HUES48 (cell line): ENCODE data around the gene FAM120C.
A peak's percentile ranks its signal among the peaks of the same experiment; 100 is the strongest.

Source experiments
- H3K27ac ChIP-seq: one replicate; pipeline ENCODE4 v1.7.0; 2013; ENCODE audit warnings: low read depth, low read length, inconsistent platforms
- H3K27me3 ChIP-seq: 2 replicates; pipeline ENCODE4 v1.6.1; 2013; ENCODE audit warnings: mild to moderate bottlenecking, low read length; ENCODE audit not compliant: control insufficient read depth, insufficient read depth
- H3K36me3 ChIP-seq: 2 replicates; pipeline ENCODE4 v1.6.1; 2013; ENCODE audit warnings: low read length; ENCODE audit not compliant: control insufficient read depth, insufficient read depth
- H3K4me1 ChIP-seq: 2 replicates; pipeline ENCODE4 v1.6.1; 2013; ENCODE audit warnings: mild to moderate bottlenecking, low read length; ENCODE audit not compliant: control insufficient read depth, insufficient read depth
- H3K4me3 ChIP-seq: 2 replicates; pipeline ENCODE4 v1.5.1; 2013; ENCODE audit warnings: mild to moderate bottlenecking, low read depth, low read length
- H3K9ac ChIP-seq: 2 replicates; pipeline ENCODE4 v1.6.1; 2013; ENCODE audit warnings: mild to moderate bottlenecking, low read depth, low read length, moderate library complexity
- H3K9me3 ChIP-seq: 2 replicates; pipeline ENCODE4 v1.6.1; 2013; ENCODE audit warnings: low read length; ENCODE audit not compliant: control insufficient read depth, insufficient read depth

The FAM120C gene, protein sequence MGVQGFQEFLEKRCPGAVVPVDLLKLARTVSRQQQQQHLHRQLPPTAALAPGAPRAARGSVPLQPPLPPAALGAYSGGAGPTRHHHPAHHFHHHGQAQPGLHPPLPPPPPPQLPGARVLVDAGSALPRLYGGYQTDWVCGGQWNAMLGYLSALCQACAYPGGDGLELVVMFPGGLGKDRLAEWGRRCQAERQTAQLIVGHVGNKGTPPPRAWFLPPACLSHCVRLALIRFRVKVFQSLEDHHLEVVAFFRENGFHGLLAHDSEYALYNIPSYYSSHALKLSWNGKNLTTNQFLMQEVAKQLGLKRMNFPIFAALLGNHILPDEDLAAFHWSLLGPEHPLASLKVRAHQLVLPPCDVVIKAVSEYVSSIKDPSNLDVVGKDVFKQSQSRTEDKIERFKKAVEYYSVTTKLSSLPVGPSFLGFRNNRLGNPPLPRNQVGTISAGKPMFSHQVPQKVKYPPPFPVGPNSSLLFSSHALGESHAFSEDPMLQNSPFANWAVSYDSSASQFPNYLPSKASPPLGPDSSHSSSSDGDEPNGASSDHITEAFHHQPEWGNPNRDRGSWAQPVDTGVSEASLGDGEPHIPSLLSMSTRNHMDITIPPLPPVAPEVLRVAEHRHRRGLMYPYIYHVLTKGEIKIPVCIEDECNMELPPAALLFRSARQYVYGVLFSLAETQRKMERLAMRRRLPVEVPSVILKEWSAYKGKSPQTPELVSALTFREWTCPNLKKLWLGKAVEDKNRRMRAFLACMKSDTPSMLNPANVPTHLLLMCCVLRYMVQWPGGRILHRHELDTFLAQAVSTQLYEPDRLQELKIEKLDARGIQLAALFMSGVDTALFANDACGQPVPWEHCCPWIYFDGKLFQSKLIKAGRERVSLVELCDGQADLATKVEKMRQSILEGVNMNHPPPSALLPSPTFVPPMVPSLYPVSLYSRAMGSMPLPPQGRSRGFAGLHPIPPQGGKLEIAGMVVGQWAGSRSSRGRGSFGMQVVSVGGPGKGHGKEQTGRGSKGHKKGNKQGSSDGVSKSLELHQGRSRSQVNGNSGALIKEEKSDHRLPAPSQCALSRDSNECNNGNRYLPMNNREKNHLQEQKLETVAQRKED

DNA sequence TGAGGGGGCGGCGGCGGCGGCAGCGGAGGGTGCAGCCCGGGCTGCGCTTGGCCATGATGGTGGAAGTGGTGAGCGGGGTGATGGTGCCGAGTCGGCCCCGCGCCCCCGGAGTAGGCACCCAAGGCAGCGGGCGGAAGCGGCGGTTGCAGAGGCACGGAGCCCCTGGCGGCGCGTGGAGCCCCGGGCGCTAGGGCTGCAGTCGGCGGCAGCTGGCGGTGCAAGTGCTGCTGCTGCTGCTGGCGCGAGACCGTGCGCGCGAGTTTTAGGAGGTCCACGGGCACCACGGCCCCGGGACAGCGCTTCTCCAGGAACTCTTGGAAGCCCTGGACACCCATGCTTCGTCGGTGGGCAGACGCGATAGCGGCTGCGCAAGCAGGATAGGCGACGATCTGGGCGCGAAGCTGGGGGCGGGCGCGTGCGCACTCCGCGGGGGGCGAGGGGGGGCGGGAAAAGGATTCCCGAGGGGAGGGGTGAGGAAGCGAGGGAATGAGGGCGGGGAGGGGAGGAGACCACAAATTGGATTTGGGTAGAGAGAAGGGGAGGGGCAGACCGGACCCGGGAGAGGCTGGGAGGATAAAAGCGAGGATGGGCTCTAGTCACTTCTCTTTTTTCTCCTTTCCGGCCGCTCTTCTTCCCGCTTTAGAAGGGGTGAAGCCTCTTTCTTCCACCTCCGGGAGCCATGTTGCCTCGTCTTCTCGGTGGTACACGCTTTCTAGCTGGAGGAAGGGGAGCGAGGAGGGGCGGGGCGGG lies at the start of gene FAM120C:
Gene FAM120C (minus strand): TSS at position 391 of the 750 bp plus-strand sequence. CDS start 56 bp downstream, at position 335.
- H3K9ac ChIP-seq = peak within 1 kb of the TSS; percentile 91
- H3K27me3 ChIP-seq = no peaks in the 10 kb centered on the region
- peaks cover 22% of the 10 kb centered on the region for H3K9me3 ChIP-seq
- peak within 1 kb of the TSS; percentile 93 for H3K27ac ChIP-seq
- H3K36me3 ChIP-seq = no peaks in the 10 kb centered on the region
- H3K4me3 ChIP-seq = peak within 1 kb of the TSS; percentile 77
- H3K4me1 ChIP-seq = 0 out of 2 replicates have a peak, but pooled peaks cover 2% of the 10 kb centered on the region

DNA sequence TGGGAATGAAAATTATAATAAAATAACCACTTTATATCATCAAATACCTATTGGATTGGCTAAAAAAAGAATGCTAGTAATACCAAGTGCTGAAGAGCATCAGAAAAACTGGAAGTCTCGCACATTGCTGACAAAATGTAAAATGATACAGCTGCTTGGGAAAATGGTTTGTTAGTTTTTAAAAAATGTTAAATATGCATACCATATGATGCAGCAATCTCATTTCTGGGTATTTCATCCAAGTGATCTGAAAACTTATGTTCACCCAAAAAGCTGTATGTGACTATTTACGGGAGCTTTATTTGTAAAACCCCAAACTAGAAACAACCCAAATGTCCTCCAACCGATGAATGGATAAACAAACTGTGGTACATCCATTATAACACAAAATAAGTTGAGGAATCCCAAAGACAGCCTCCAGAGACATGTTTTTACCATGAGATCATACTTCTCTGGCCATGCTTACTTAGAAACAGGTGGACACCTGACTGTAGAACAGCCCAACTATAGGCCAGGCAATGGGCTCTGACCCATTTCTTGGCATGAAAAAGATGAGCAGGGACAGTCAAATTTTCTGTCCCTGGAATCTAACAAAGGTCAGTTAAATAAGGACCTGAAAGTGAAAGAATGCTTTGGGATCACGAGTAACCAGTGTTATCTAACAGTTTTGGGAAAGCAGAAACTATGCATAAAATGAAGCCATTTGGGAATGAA lies 47.5 kb upstream of the FAM120C start:
- H3K36me3 ChIP-seq = peaks cover 8% of the 10 kb centered on the region; the same call in 1 of the 2 replicates
- H3K9ac ChIP-seq = no peak overlapping the region
- H3K4me3 ChIP-seq = no peak overlapping the region
- H3K27ac ChIP-seq = no peak overlapping the region
- peaks cover 39% of the 10 kb centered on the region for H3K9me3 ChIP-seq
- H3K4me1 ChIP-seq = no peaks in the 10 kb centered on the region
- no peaks in the 10 kb centered on the region for H3K27me3 ChIP-seq

DNA sequence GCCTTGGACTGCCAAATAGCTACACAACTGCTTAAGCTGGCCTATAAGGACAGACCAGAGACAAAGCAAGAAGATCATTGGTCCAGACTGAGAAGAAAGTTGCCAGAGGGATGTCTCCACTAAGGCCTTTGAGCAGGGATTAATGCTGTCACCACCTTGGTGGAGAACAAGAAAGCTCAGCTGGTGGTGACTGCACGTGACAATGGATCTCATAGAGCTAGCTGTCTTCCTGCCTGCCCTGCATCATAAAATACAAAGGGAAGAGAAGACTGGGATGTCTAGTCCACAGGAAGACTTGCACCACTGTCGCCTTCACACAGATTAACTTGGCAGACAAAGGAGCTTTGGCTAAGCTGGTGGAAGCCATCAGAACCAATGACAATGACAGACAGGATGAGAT lies 40.5 kb upstream of the FAM120C start:
- H3K9me3 ChIP-seq = peaks cover 24% of the 10 kb centered on the region
- no peak overlapping the region for H3K27ac ChIP-seq
- no peak overlapping the region for H3K4me3 ChIP-seq
- H3K36me3 ChIP-seq = peaks cover 3% of the 10 kb centered on the region; the same call in 1 of the 2 replicates
- no peaks in the 10 kb centered on the region for H3K4me1 ChIP-seq
- H3K27me3 ChIP-seq = no peaks in the 10 kb centered on the region
- H3K9ac ChIP-seq = no peak overlapping the region

DNA sequence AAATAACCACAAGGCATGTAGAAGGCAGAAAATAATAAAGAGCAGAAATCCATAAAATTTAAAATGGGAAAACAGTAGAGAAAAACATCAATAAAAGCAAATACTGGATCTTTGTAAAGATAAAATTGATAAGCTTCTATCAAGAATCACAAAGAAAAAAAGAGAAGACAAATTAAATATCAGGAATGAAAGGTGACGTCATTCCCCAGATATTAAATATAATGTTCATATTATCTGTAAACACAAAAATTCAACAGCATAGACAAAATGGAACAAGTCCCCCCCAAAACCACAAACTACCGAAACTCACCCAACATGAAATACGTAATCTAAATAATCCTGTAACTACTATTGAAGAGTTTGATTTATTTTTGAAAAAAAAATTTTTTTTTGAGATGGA lies 30.5 kb upstream of the FAM120C start:
- H3K9me3 ChIP-seq = peaks cover 36% of the 10 kb centered on the region

DNA sequence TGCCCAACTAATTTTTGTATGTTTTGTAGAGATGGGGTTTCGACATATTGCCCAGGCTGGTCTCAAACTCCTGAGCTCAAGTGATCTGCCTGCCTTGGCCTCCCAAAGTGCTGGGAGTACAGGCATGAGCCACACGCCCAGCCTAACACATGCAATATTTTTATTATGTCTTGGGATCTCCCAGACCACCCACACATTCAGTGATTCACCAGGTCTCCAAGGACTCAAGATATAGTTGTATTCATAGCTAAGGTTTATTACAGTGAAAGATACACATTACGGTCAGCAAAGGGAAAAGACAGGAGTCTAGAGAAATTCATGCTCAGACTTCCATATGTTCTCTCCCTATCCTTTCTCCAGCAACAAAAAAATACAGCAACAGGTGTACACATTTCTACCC lies 25.5 kb upstream of the FAM120C start:
- Histone ChIP-seq H3K4me1 (no peaks in the 10 kb centered on the region), H3K4me3 (no peak overlapping the region), H3K36me3 (no peaks in the 10 kb centered on the region), H3K27me3 (no peaks in the 10 kb centered on the region), H3K9ac (no peak overlapping the region), H3K9me3 (peaks cover 38% of the 10 kb centered on the region), H3K27ac (no peak overlapping the region)

More for the DNA sequence above, 30.5 kb upstream of the FAM120C start:
- Histone ChIP-seq H3K4me3 (no peak overlapping the region), H3K27ac (no peak overlapping the region), H3K4me1 (no peaks in the 10 kb centered on the region), H3K9ac (no peak overlapping the region), H3K27me3 (no peaks in the 10 kb centered on the region), H3K36me3 (no peaks in the 10 kb centered on the region)

DNA sequence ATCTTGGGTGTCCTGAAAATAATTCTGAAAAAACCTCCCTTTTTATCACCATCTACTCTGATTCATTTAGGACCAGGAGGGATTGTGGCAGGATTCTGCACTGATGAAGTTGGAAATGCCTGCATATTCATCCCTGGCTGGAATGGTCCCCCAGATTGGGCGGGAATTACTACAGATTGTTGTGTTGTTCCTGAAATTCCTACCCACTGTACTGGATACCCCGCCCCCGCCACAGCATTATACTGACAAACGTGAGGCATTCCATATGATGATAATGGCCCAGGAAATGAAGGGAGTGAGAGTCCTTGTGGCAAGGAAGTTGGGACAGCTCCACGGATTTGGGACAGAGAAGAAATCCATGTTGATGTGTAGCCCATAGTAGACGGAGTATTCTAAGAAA lies 15.2 kb upstream of the FAM120C start:
- Histone ChIP-seq H3K4me1 (0 out of 2 replicates have a peak, but pooled peaks cover 9% of the 10 kb centered on the region), H3K36me3 (peaks cover 3% of the 10 kb centered on the region; the same call in 1 of the 2 replicates), H3K4me3 (no peak overlapping the region), H3K27me3 (no peaks in the 10 kb centered on the region), H3K9ac (no peak overlapping the region), H3K27ac (no peak overlapping the region), H3K9me3 (peaks cover 37% of the 10 kb centered on the region)

DNA sequence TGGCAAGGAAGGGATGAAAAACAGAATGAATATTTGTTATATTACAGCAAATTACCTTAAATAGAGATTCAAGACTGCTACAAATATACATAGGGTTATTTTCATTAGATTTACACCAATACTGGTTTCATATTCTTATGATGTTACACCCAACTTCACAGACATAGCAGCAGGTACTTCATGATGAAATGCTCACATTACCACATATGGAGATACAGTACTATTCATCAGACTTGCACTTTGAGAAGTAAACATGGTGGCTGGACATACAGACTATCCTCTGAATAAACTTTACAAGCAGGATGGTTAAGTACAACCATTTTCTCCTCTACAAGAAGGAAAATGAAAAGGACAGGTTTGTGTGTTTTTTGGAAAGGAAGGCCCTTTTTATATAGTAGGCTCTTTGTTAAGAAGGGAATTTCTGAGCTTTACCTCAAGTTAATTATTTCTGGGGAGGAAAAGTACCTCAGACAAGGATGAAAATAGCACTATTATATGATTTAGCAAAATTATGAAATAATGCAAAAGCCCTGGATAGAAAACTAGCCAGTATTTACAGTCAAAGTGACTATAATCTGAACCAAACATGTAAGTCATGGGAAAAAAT lies 12.0 kb upstream of the FAM120C start:
- Histone ChIP-seq H3K36me3 (peaks cover 3% of the 10 kb centered on the region; the same call in 1 of the 2 replicates), H3K4me1 (0 out of 2 replicates have a peak, but pooled peaks cover 9% of the 10 kb centered on the region), H3K27ac (no peak overlapping the region), H3K9ac (no peak overlapping the region), H3K27me3 (no peaks in the 10 kb centered on the region), H3K9me3 (peaks cover 45% of the 10 kb centered on the region), H3K4me3 (no peak overlapping the region)

DNA sequence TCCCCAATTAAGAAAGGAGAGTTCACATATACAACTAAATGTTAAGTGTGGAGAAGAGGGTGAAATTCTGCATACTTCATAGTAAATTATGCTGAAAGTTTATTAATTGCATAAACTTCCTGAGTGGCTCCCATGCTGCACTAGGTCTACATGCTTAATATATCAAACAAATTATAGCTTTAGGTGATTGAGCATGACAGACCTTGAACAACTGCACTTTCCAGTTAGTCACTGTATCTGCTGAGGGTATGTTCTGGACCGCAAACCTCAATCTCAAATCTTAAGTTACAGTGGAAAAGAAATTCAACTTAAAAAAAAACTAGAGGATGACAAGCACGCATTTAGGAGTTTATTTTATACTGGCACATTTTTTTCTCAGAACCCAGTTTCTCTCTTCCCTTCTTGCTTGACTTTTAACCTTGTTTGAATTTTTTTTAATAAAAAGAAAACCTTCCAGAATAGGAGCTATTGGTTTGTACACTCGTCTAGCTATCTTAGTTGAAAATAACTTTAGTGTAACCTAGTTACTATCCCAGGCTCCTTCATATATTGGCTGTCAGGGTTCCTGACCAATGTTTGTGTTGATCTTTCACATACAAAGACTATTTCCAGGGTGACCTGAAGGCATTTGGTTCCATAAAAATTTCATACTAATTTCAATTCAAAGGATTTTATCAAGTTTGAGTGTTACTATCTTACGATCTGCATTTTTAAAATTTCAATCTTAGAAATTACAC lies 10.2 kb upstream of the FAM120C start:
- Histone ChIP-seq H3K36me3 (peaks cover 3% of the 10 kb centered on the region; the same call in 1 of the 2 replicates), H3K27me3 (no peaks in the 10 kb centered on the region), H3K4me1 (0 out of 2 replicates have a peak, but pooled peaks cover 6% of the 10 kb centered on the region), H3K9me3 (peaks cover 47% of the 10 kb centered on the region), H3K9ac (no peak overlapping the region), H3K27ac (no peak overlapping the region), H3K4me3 (no peak overlapping the region)

DNA sequence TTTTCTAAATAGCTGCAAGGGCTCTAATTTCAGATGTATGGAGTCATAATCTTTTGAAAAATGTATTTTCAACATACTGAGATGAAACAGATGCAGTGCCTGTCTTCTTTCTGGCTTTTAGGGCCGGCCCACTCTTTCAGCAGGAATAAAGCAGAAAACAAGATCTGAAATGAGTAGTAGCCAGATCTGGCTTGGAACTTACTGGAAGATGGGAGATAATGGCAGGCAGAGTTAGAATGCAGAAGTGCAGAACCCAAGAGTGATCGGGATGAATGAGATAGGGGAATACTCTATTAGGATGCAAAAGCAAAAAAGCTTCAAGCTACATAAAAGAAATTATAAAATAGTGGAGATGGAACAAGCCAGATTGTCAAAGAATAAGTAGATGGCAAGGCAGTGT lies 1.4 kb upstream of the FAM120C start:
- no peaks in the 10 kb centered on the region for H3K27me3 ChIP-seq
- H3K4me1 ChIP-seq = 0 out of 2 replicates have a peak, but pooled peaks cover 2% of the 10 kb centered on the region

More for the DNA sequence above, 1.4 kb upstream of the FAM120C start:
- no peak overlapping the region for H3K4me3 ChIP-seq
- H3K9me3 ChIP-seq = peaks cover 23% of the 10 kb centered on the region
- H3K27ac ChIP-seq = no peak overlapping the region
- no peak overlapping the region for H3K9ac ChIP-seq
- H3K36me3 ChIP-seq = no peaks in the 10 kb centered on the region
